Measurements from ENCODE around the gene USP17L29. TPM values are rescaled to one million over a fixed set of nuclear protein-coding genes. Genes with fewer than 3 reads are reported as not detected.
"Not testable (repeated sequence)": the region's sequence is repeated elsewhere in the genome, so short reads cannot be mapped to it uniquely, and the experiment has no call there.

Gene USP17L29
- total and polyA plus RNA-seq, 2 of the 8 experiments (the other 6 are each of a cell fraction or from before 2014, with no cell fraction given) = not detected

- H2BK120ac ChIP-seq (replicated peaks; ENCODE audit: low read depth, low read length); H4K5ac ChIP-seq (ENCODE audit: insufficient read length, low read depth, low read length); H3K18ac ChIP-seq (ENCODE audit: extremely low read depth, low read length); H3K36me3 ChIP-seq (ENCODE audit: control insufficient read depth in 2 of 4, insufficient read depth in 4 of 4, low read length in 3 of 4); H3K9ac ChIP-seq (replicated peaks in 1 of 4; ENCODE audit: extremely low read depth in 1 of 4, low read depth in 3 of 4, low read length in 3 of 4); H2BK12ac ChIP-seq (ENCODE audit: low read depth, low read length); H3K14ac ChIP-seq (ENCODE audit: insufficient read length); H2BK20ac ChIP-seq (ENCODE audit: low read length); H4K20me1 ChIP-seq (replicated peaks in 1 of 2; ENCODE audit: control insufficient read depth in 1 of 2, insufficient read depth in 2 of 2, low read length in 2 of 2); H4K91ac ChIP-seq (replicated peaks; ENCODE audit: insufficient read length, low read length); H3K23ac ChIP-seq (ENCODE audit: insufficient read length); H4K8ac ChIP-seq (ENCODE audit: extremely low read depth, insufficient read depth, low read length); H3K4ac ChIP-seq (replicated peaks; ENCODE audit: insufficient read length, low read depth, low read length); POLR2A ChIA-PET (ENCODE audit: partially characterized antibody); H2BK15ac ChIP-seq (ENCODE audit: low read length); H3K79me1 ChIP-seq (ENCODE audit: low read depth, low read length); H3K56ac ChIP-seq (replicated peaks; ENCODE audit: insufficient read length, low read depth, low read length); H3K27me3 ChIP-seq (replicated peaks in 1 of 4; ENCODE audit: control insufficient read depth in 3 of 4, extremely low read depth in 1 of 4, insufficient read depth in 3 of 4, low read length in 3 of 4); H3K9me3 ChIP-seq (ENCODE audit: insufficient read depth in 2 of 2, low read depth in 1 of 2, low read length in 1 of 2); H2BK5ac ChIP-seq (ENCODE audit: low read depth, low read length); H3K4me2 ChIP-seq (ENCODE audit: insufficient read depth in 1 of 2, low read depth in 2 of 2, low read length in 2 of 2); H2AFZ ChIP-seq (ENCODE audit: low read length); FAIRE-seq; H3K79me2 ChIP-seq (ENCODE audit: control insufficient read depth in 1 of 2, insufficient read depth in 2 of 2, low read length in 2 of 2); CTCF ChIA-PET (ENCODE audit: partially characterized antibody); H3K27ac ChIP-seq (ENCODE audit: low read depth, low read length); H3K4me1 ChIP-seq (replicated peaks in 1 of 4; ENCODE audit: control insufficient read depth in 3 of 4, insufficient read depth in 4 of 4, low read length in 3 of 4); DNase-seq (ENCODE audit: low read depth in 1 of 2, low spot score in 2 of 2); H3K4me3 ChIP-seq (ENCODE audit: extremely low read depth in 1 of 4, insufficient read depth in 2 of 4, low read depth in 3 of 4, low read length in 4 of 4); H2AK5ac ChIP-seq (ENCODE audit: low read depth, low read length); H3K23me2 ChIP-seq (ENCODE audit: low read depth, low read length): not testable (repeated sequence)
- WGBS, 2 experiments (ENCODE audit: extremely low coverage in 1 of 2, insufficient coverage in 1 of 2, insufficient read length in 1 of 2, insufficient replicate concordance in 2 of 2, low coverage in 1 of 2, low lambda C conversion rate in 2 of 2, missing lambda C conversion rate in 1 of 2) = no CpG with 5 or more reads among the region's 15 CpGs
These were observed 9.6 kb upstream of the USP17L29 start, which contains the start of gene USP17L27 for GRCh38 chr4:9343848-9344247. Gene USP17L27, plus strand, starts transcription at chr4:9344148. Its CDS starts 0 bp downstream, at chr4:9344148.

GRCh38 chr4:9348593-9348992 lies 4.8 kb upstream of the USP17L29 start, which contains the start of gene USP17L28:
Gene USP17L28, plus strand, starts transcription at chr4:9348893. Its CDS starts 0 bp downstream, at chr4:9348893.
- H3K9ac ChIP-seq (replicated peaks in 1 of 4; ENCODE audit: extremely low read depth in 1 of 4, low read depth in 3 of 4, low read length in 3 of 4); H3K36me3 ChIP-seq (ENCODE audit: control insufficient read depth in 2 of 4, insufficient read depth in 4 of 4, low read length in 3 of 4); H4K8ac ChIP-seq (ENCODE audit: extremely low read depth, insufficient read depth, low read length); H3K27ac ChIP-seq (ENCODE audit: low read depth, low read length); H3K56ac ChIP-seq (replicated peaks; ENCODE audit: insufficient read length, low read depth, low read length); H3K23ac ChIP-seq (ENCODE audit: insufficient read length); H3K27me3 ChIP-seq (replicated peaks in 1 of 4; ENCODE audit: control insufficient read depth in 3 of 4, extremely low read depth in 1 of 4, insufficient read depth in 3 of 4, low read length in 3 of 4); H4K20me1 ChIP-seq (replicated peaks in 1 of 2; ENCODE audit: control insufficient read depth in 1 of 2, insufficient read depth in 2 of 2, low read length in 2 of 2); H4K5ac ChIP-seq (ENCODE audit: insufficient read length, low read depth, low read length); H2BK20ac ChIP-seq (ENCODE audit: low read length); H2BK5ac ChIP-seq (ENCODE audit: low read depth, low read length); CTCF ChIA-PET (ENCODE audit: partially characterized antibody); H3K9me3 ChIP-seq (ENCODE audit: insufficient read depth in 2 of 2, low read depth in 1 of 2, low read length in 1 of 2); H3K4me3 ChIP-seq (ENCODE audit: extremely low read depth in 1 of 4, insufficient read depth in 2 of 4, low read depth in 3 of 4, low read length in 4 of 4); POLR2A ChIA-PET (ENCODE audit: partially characterized antibody); FAIRE-seq; H2AK5ac ChIP-seq (ENCODE audit: low read depth, low read length); H2BK12ac ChIP-seq (ENCODE audit: low read depth, low read length); H2BK120ac ChIP-seq (replicated peaks; ENCODE audit: low read depth, low read length); DNase-seq (ENCODE audit: low read depth in 1 of 2, low spot score in 2 of 2); H3K23me2 ChIP-seq (ENCODE audit: low read depth, low read length); H3K4ac ChIP-seq (replicated peaks; ENCODE audit: insufficient read length, low read depth, low read length); H3K4me1 ChIP-seq (replicated peaks in 1 of 4; ENCODE audit: control insufficient read depth in 3 of 4, insufficient read depth in 4 of 4, low read length in 3 of 4); H3K14ac ChIP-seq (ENCODE audit: insufficient read length); H2BK15ac ChIP-seq (ENCODE audit: low read length); H3K79me1 ChIP-seq (ENCODE audit: low read depth, low read length); H4K91ac ChIP-seq (replicated peaks; ENCODE audit: insufficient read length, low read length); H2AFZ ChIP-seq (ENCODE audit: low read length); H3K4me2 ChIP-seq (ENCODE audit: insufficient read depth in 1 of 2, low read depth in 2 of 2, low read length in 2 of 2); H3K79me2 ChIP-seq (ENCODE audit: control insufficient read depth in 1 of 2, insufficient read depth in 2 of 2, low read length in 2 of 2); H3K18ac ChIP-seq (ENCODE audit: extremely low read depth, low read length): not testable (repeated sequence)
- WGBS, 2 experiments (ENCODE audit: extremely low coverage in 1 of 2, insufficient coverage in 1 of 2, insufficient read length in 1 of 2, insufficient replicate concordance in 2 of 2, low coverage in 1 of 2, low lambda C conversion rate in 2 of 2, missing lambda C conversion rate in 1 of 2) = no CpG with 5 or more reads among the region's 15 CpGs
